ENCODE results near the gene TECPR1.

DNA sequence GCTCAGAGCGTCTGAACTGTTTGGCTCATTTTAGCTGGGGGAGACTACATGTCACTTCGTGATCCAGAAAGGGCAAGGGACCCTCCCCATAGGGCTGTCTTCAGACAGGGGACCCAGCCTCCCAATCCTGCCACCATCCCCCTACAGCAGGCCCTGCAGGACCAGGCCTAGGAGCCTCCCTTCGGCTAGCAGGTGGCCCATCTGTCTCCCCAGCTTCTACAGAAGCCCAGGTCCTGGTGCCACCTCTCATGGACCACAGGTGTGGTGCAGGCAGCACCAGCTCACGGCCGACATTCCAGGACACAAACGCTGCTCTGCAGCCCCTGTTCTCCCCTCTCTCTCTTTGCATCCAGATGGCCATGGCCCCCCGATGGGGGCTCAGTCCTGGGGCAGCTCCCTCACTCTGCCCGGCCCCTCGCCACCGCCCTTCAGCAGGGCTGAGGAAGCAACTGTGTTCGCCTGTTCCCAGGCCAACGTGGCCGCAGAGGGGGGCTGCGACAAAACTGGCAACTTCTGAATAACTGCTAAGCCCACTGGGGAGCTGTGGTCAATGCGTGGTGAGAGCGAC, 10.3 kb downstream of the TECPR1 start:
- TF ChIP-seq, protein P1, sequence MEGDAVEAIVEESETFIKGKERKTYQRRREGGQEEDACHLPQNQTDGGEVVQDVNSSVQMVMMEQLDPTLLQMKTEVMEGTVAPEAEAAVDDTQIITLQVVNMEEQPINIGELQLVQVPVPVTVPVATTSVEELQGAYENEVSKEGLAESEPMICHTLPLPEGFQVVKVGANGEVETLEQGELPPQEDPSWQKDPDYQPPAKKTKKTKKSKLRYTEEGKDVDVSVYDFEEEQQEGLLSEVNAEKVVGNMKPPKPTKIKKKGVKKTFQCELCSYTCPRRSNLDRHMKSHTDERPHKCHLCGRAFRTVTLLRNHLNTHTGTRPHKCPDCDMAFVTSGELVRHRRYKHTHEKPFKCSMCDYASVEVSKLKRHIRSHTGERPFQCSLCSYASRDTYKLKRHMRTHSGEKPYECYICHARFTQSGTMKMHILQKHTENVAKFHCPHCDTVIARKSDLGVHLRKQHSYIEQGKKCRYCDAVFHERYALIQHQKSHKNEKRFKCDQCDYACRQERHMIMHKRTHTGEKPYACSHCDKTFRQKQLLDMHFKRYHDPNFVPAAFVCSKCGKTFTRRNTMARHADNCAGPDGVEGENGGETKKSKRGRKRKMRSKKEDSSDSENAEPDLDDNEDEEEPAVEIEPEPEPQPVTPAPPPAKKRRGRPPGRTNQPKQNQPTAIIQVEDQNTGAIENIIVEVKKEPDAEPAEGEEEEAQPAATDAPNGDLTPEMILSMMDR (IDR thresholded peaks at IDR 0.05) = no peak
- TF ChIP-seq EZH2 (IDR thresholded peaks at IDR 0.05) = no peak

All from neural progenitor cell (in vitro differentiated cells).